Neural cell (in vitro differentiated cells): ENCODE measurements around the gene FLRT2. TPM values are rescaled to one million over a fixed set of nuclear protein-coding genes. Genes with fewer than 3 reads are reported as not detected.

Experiments used
- H2AFZ ChIP-seq: fragments of 200-600, 300-800 bp; sonication (generic), shearing (Covaris generic); 2 replicates; pipeline ENCODE4 v1.6.0; 2014; ENCODE audit warnings: low read depth, mild to moderate bottlenecking, antibody characterized with exemption, low read length, moderate library complexity
- H3F3A ChIP-seq: fragments of 200-600 bp; shearing (Covaris generic); 2 replicates; pipeline ENCODE4 v1.6.1; 2016; ENCODE audit warnings: mild to moderate bottlenecking, moderate library complexity, mixed read lengths, antibody characterized with exemption, low read length; ENCODE audit not compliant: insufficient read depth, poor library complexity, severe bottlenecking
- H3K27ac ChIP-seq: fragments of 200-600, 300-800 bp; sonication (generic), shearing (Covaris generic); 2 replicates; pipeline ENCODE4 v1.5.1; 2014; ENCODE audit warnings: mild to moderate bottlenecking, low read length, moderate library complexity
- H3K27me3 ChIP-seq: fragments of 300-800, 200-600 bp; sonication (generic), shearing (Covaris generic); 2 replicates; pipeline ENCODE4 v1.6.0; 2014; ENCODE audit warnings: mild to moderate bottlenecking, low read depth, low read length, moderate library complexity; ENCODE audit not compliant: insufficient read depth
- H3K36me3 ChIP-seq: fragments of 300-800, 200-600 bp; sonication (generic), shearing (Covaris generic); 2 replicates; pipeline ENCODE4 v1.5.1; 2014; ENCODE audit warnings: mild to moderate bottlenecking, antibody characterized with exemption, low read length, moderate library complexity; ENCODE audit not compliant: insufficient read depth
- H3K4me2 ChIP-seq: fragments of 300-800, 200-600 bp; sonication (generic), shearing (Covaris generic); 2 replicates; pipeline ENCODE4 v1.6.0; 2014; ENCODE audit warnings: mild to moderate bottlenecking, low read length
- H3K4me3 ChIP-seq: fragments of 300-800, 200-600 bp; sonication (generic), shearing (Covaris generic); 2 replicates; pipeline ENCODE4 v1.5.1; 2014; ENCODE audit warnings: mild to moderate bottlenecking, low read length, moderate library complexity
- H3K79me2 ChIP-seq: fragments of 200-600 bp; shearing (Covaris generic); replicated peaks from 2 replicates; pipeline ENCODE4 v1.6.0; 2014; ENCODE audit warnings: mild to moderate bottlenecking, low read length, moderate library complexity; ENCODE audit not compliant: insufficient read depth
- H3K9ac ChIP-seq: fragments of 300-800, 200-600 bp; sonication (generic), shearing (Covaris generic); 2 replicates; pipeline ENCODE4 v1.6.1; 2016; ENCODE audit warnings: mild to moderate bottlenecking, low read length, mixed read lengths
- H3K9me2 ChIP-seq: fragments of 200-600 bp; shearing (Covaris generic); 2 replicates; pipeline ENCODE4 v1.6.1; 2016; ENCODE audit warnings: mild to moderate bottlenecking, low read length, mixed read lengths; ENCODE audit not compliant: insufficient read depth
- H3K9me3 ChIP-seq: fragments of 200-600, 300-800 bp; sonication (generic), shearing (Covaris generic); 2 replicates; pipeline ENCODE4 v1.6.1; 2016; ENCODE audit warnings: mild to moderate bottlenecking, mixed run types, low read length, moderate library complexity, mixed read lengths
- H4K20me1 ChIP-seq: fragments of 200-600 bp; shearing (Covaris generic); 2 replicates; pipeline ENCODE4 v1.6.1; 2016; ENCODE audit warnings: mild to moderate bottlenecking, mixed run types; ENCODE audit not compliant: insufficient read depth
- CTCF ChIP-seq: fragments of 450-650 bp; IDR thresholded peaks from 2 replicates; pipeline ENCODE4 v1.5.1; 2014; ENCODE audit warnings: antibody characterized with exemption, mild to moderate bottlenecking, moderate library complexity; ENCODE audit not compliant: poor library complexity, severe bottlenecking
- EP300 ChIP-seq: fragments of 450-650 bp; conservative IDR thresholded peaks from 2 replicates; pipeline ENCODE4 v1.6.1; 2014; ENCODE audit warnings: antibody characterized with exemption, mild to moderate bottlenecking, moderate library complexity; ENCODE audit not compliant: poor library complexity, severe bottlenecking
- EZH2 ChIP-seq: fragments of 200-600, 300-800 bp; shearing (Covaris generic), sonication (generic); IDR thresholded peaks from 2 replicates; pipeline ENCODE4 v1.6.1; 2014; ENCODE audit warnings: antibody characterized with exemption, low read length, borderline replicate concordance, mild to moderate bottlenecking; ENCODE audit not compliant: insufficient read depth, poor library complexity, severe bottlenecking
- MXI1 ChIP-seq: fragments of 450-650 bp; conservative IDR thresholded peaks from 2 replicates; pipeline ENCODE4 v1.6.1; 2014; ENCODE audit warnings: antibody characterized with exemption, mild to moderate bottlenecking; ENCODE audit not compliant: poor library complexity, severe bottlenecking
- POLR2AphosphoS5 ChIP-seq: IDR thresholded peaks from 2 replicates; pipeline ENCODE4 v1.6.1; 2012
- RAD21 ChIP-seq: fragments of 450-650 bp; conservative IDR thresholded peaks from 2 replicates; pipeline ENCODE4 v1.6.1; 2014; ENCODE audit warnings: antibody characterized with exemption, mild to moderate bottlenecking, moderate library complexity
- REST ChIP-seq: IDR thresholded peaks from 2 replicates; pipeline ENCODE4 v1.6.1; 2012; ENCODE audit warnings: borderline replicate concordance
- SMC3 ChIP-seq: fragments of 450-650 bp; conservative IDR thresholded peaks from 2 replicates; pipeline ENCODE4 v1.6.1; 2014; ENCODE audit warnings: antibody characterized with exemption, mild to moderate bottlenecking, moderate library complexity; ENCODE audit not compliant: poor library complexity
- TAF1 ChIP-seq: IDR thresholded peaks from 2 replicates; pipeline ENCODE4 v1.6.1; 2012; ENCODE audit warnings: low read depth
- polyA plus RNA-seq: library from polyadenylated mRNA; depleted of rRNA; stranded (reverse); fragments of >200 nt; gene quantifications from 2 replicates; pipeline ENCODE4 v1.2.3, GENCODE V29; 2014

FLRT2 gene
- polyA plus RNA-seq, 1 donor from 2014 or later = 5.1 TPM

DNA sequence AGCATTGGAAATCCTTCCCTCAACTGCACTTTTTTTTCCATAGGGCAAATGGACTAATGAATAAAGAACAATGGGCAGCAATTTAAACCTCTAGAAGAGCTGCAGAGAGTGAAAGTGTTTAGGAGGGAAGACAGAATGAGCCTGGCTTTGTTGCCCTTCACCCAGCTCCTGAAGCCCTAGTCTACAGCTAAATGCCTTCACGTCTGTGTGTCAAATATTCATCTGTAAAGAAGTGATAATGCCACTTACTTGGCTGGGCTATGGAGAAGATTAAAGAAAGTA, 45.6 kb downstream of the FLRT2 start:
- no peak overlapping the region for H3K27ac ChIP-seq
- no peaks in the 10 kb centered on the region for H3K36me3 ChIP-seq
- H2AFZ ChIP-seq = no peak overlapping the region
- no peak overlapping the region for H3K4me3 ChIP-seq
- no peaks in the 10 kb centered on the region for H3K9me2 ChIP-seq
- H3K27me3 ChIP-seq = no peaks in the 10 kb centered on the region
- no peak overlapping the region for H3K4me2 ChIP-seq
- no peak overlapping the region for H3K9ac ChIP-seq
- H3F3A ChIP-seq = no peaks in the 10 kb centered on the region
- no peak for TF ChIP-seq RAD21
- TF ChIP-seq CTCF = no peak
- TF ChIP-seq TAF1 = no peak
- no peak for TF ChIP-seq REST
- TF ChIP-seq EP300 = no peak
- TF ChIP-seq SMC3 = no peak
- no peak for TF ChIP-seq EZH2
- TF ChIP-seq MXI1 = no peak
- TF ChIP-seq POLR2AphosphoS5 = no peak
- H4K20me1 ChIP-seq = no peaks in the 10 kb centered on the region
- H3K79me2 ChIP-seq = no peaks in the 10 kb centered on the region
- H3K9me3 ChIP-seq = no peaks in the 10 kb centered on the region

DNA sequence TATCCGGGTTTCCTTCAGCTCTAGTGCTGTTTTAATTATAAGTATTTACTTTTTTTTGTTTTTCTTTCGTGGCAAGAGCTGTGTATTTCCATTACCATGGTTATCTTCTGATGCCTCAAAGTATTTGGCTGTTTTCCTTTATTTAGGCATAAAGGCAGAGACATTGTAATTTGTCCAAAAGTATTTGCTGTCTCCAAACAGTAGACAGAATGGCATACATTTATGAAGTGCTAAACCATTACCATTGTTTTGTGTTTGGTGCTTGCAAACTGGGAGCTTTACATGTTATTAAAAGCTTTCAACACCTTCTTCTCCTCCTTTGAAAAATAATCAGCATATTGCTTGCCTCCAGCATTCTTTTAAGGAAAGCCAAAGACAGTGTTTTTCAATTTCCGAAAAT, 46.3 kb downstream of the FLRT2 start:
- Histone ChIP-seq H3K27ac (no peak overlapping the region), H3K9ac (no peak overlapping the region), H3K9me3 (no peaks in the 10 kb centered on the region)

More for the DNA sequence above, 46.3 kb downstream of the FLRT2 start:
- no peaks in the 10 kb centered on the region for H4K20me1 ChIP-seq
- H3K36me3 ChIP-seq = no peaks in the 10 kb centered on the region
- H3F3A ChIP-seq = no peaks in the 10 kb centered on the region
- H3K9me2 ChIP-seq = no peaks in the 10 kb centered on the region
- H3K4me2 ChIP-seq = no peak overlapping the region
- no peaks in the 10 kb centered on the region for H3K27me3 ChIP-seq
- no peaks in the 10 kb centered on the region for H3K79me2 ChIP-seq
- no peak overlapping the region for H2AFZ ChIP-seq
- TF ChIP-seq POLR2AphosphoS5 = no peak
- TF ChIP-seq RAD21 = no peak
- TF ChIP-seq EZH2 = no peak
- no peak for TF ChIP-seq REST
- TF ChIP-seq CTCF = no peak
- TF ChIP-seq MXI1 = no peak
- no peak for TF ChIP-seq EP300
- TF ChIP-seq TAF1 = no peak
- no peak for TF ChIP-seq SMC3
- no peak overlapping the region for H3K4me3 ChIP-seq
